22Rv1 (cell line): ENCODE data around the gene MYMX.
"Not testable (repeated sequence)": the region's sequence is repeated elsewhere in the genome, so short reads cannot be mapped to it uniquely, and the experiment has no call there.

ENCODE experiments used
- H3K27ac ChIP-seq: fragments of 450-650 bp; 2 replicates; pipeline ENCODE4 v1.5.1; 2017
- ZFX ChIP-seq: fragments of 450-650 bp; IDR thresholded peaks from 2 replicates; pipeline ENCODE4 v1.6.1; 2017; ENCODE audit warnings: antibody characterized with exemption, borderline replicate concordance
- TF ChIP-seq, protein P1 (sequence below): fragments of 450-650 bp; IDR thresholded peaks from 2 replicates; pipeline ENCODE4 v1.5.1; 2017; ENCODE audit warnings: mild to moderate bottlenecking

Gene MYMX

GRCh38 chr6:44180406-44180805, 36.3 kb upstream of the MYMX start:
- no peak overlapping the region for H3K27ac ChIP-seq
- TF ChIP-seq, protein P1, sequence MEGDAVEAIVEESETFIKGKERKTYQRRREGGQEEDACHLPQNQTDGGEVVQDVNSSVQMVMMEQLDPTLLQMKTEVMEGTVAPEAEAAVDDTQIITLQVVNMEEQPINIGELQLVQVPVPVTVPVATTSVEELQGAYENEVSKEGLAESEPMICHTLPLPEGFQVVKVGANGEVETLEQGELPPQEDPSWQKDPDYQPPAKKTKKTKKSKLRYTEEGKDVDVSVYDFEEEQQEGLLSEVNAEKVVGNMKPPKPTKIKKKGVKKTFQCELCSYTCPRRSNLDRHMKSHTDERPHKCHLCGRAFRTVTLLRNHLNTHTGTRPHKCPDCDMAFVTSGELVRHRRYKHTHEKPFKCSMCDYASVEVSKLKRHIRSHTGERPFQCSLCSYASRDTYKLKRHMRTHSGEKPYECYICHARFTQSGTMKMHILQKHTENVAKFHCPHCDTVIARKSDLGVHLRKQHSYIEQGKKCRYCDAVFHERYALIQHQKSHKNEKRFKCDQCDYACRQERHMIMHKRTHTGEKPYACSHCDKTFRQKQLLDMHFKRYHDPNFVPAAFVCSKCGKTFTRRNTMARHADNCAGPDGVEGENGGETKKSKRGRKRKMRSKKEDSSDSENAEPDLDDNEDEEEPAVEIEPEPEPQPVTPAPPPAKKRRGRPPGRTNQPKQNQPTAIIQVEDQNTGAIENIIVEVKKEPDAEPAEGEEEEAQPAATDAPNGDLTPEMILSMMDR, result no peak
- no peak for TF ChIP-seq ZFX

- TF ChIP-seq ZFX, result no peak
- TF ChIP-seq, protein P1, result no peak
- H3K27ac ChIP-seq, result no peak overlapping the region
Measured at GRCh38 chr6:44180886-44181285, 35.8 kb upstream of the MYMX start.

GRCh38 chr6:44181784-44182183, 34.9 kb upstream of the MYMX start:
- not testable (repeated sequence) for H3K27ac ChIP-seq

- TF ChIP-seq ZFX, result no peak
- TF ChIP-seq, protein P1, result no peak
- H3K27ac ChIP-seq, result no peak overlapping the region
Measured at GRCh38 chr6:44182911-44183390, 33.8 kb upstream of the MYMX start.

GRCh38 chr6:44183783-44184182, 32.9 kb upstream of the MYMX start:
- H3K27ac ChIP-seq, result no peak overlapping the region
- TF ChIP-seq, protein P1, result no peak
- TF ChIP-seq ZFX, result no peak

GRCh38 chr6:44185356-44185755, 31.4 kb upstream of the MYMX start:
- H3K27ac ChIP-seq, result not testable (repeated sequence)

GRCh38 chr6:44185953-44186634, 30.6 kb upstream of the MYMX start:
- TF ChIP-seq, protein P1, result no peak
- no peak for TF ChIP-seq ZFX

DNA sequence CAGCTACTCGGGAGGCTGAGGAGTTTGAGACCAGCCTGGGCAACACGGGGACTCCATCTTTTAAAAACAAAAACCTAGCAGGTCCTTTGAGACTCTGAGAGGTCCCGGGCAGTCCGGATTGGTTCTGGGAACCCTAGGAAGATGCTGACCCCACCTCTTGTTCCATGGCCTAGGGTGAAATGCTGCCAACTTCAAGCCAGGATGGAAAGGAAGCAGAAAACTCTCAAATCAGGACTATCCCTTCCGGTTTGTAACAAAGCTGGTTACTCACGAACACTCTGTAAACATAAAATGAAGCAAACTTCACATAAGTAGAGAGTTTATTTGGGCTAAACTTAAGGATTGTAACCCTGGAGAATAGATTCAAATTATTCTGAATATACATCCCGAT, 30.1 kb upstream of the MYMX start:
- TF ChIP-seq, protein P1, result no peak
- TF ChIP-seq ZFX, result no peak
- H3K27ac ChIP-seq, result no peak overlapping the region

More at GRCh38 chr6:44185953-44186634, 30.6 kb upstream of the MYMX start:
- no peak overlapping the region for H3K27ac ChIP-seq
